Pulmonary artery endothelial cell (primary cell): ENCODE data around the gene CWC27. TPM values are rescaled to one million over a fixed set of nuclear protein-coding genes. Genes with fewer than 3 reads are reported as not detected.
"Not testable (repeated sequence)": the region's sequence is repeated elsewhere in the genome, so short reads cannot be mapped to it uniquely, and the experiment has no call there.

Source experiments
- DNase-seq: peaks from one replicate; pipeline ENCODE4 v3.0.0-alpha.2; 2011; ENCODE audit warnings: low read depth, low spot score
- total RNA-seq: library from RNA; depleted of rRNA; stranded (reverse); fragments of >200 nt; gene quantifications from 2 replicates; pipeline ENCODE4 v1.2.3, GENCODE V29; 2014

CWC27 gene
- total RNA-seq, 1 donor from 2014 or later: 15.8 TPM

DNA sequence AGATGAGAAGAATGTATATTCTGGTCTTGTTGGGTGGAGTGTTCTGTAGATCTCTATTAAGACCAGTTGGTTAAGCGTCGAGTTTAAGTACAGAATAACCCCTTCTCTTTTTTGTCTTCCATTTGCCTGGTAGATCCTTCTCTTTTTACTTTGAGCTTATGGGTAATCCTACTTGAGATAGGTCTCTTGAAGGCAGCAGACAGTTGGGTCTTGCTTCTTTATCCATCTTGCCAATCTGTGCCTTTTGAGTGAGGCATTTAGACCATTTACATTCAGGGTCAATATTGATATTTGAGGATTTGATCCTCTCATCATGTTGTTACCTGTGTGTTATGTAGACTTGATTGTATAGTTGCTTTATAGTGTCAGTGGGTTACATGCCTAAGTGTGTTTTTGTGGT, 152.7 kb downstream of the CWC27 start:
- DNase-seq: no peak

- DNase-seq: no peak
Measured at GRCh38 chr5:64923151-64923685, 154.5 kb downstream of the CWC27 start.

- DNase-seq: no peak
Measured at GRCh38 chr5:64925123-64925522, 156.4 kb downstream of the CWC27 start.

DNA sequence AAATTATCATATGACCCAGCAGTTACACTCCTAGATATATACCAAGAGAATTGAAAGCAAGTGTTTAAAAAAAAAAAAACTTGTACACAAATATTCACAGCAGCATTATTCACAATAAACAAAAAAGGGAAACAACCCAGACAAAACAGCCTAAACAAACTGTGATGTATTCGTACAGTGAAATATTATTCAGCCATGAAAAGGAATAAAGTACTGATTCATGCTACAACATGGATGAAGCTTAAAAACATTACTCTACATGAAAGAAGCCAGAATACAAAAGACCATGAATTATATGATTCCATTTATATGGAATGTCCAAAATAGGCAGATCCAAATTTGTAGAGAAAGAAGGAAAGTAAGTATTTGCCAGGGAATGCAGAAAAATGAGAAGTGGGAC, 161.1 kb downstream of the CWC27 start:
- no peak for DNase-seq

DNA sequence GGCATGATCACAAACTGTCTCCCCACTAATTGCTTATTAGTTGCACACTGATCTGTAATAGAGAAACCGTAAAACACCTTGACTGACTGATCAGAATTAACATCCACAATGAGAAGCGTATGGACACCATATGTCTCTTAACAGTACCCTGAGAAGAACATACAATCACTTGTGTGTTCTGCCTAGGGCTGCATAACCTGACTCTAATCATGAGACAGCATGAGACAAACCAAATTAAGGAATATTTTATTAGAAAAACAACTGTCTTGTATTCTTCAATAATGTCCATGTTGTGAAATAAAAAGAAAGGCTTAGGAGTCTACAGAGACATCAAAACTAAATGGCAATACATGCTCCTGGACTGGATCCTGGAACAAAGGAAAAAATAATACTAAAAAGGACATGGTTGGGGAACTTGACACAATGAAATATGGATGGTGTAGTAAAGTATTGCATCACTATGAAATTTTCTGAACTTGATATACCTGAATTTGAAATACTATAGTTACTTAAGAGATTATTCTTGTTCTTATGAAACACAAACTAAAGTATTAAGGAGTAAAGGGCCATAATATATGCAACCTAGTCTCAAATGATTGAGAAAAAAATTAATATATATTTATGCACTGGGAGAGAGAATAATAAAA, 162.1 kb downstream of the CWC27 start:
- DNase-seq: no peak

- DNase-seq: not testable (repeated sequence)
Measured at GRCh38 chr5:64939422-64939771, 170.7 kb downstream of the CWC27 start.

DNA sequence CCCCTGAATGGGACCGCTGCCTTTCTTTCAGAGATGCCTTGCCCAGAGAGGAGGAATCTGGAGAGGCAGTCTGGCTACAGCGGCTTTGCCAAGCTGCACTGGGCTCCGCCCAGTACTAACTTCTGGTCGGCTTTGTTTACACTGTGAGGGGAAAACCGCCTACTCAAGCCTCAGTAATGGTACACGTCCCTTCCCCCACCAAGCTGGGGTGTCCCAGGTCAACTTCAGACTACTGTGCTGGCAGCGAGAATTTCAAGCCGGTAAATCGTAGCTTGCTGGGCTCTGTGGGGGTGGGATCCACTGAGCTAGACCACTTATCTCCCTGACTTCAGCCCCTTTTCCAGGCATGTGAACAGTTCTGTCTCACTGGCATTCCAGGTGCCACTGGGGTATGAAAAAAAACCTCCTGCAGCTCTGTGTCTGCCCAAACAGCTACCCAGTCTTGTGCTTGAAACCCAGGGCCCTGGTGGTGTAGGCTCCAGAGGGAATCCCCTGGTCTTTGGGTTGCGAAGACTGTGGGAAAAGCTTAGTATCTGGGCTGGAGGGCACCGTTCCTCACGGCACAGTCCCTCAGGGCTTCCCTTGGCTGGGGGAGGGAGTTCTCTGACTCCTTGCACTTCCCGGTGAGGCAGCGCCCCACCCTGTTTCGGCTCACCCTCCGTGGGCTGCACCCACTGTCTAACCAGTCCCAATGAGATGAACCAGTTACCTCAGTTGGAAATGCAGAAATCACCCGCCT, 171.2 kb downstream of the CWC27 start:
- DNase-seq: no peak

- no peak for DNase-seq
Measured at GRCh38 chr5:64942460-64942859, 173.7 kb downstream of the CWC27 start.

GRCh38 chr5:64944868-64945267, 176.1 kb downstream of the CWC27 start:
- no peak for DNase-seq

DNA sequence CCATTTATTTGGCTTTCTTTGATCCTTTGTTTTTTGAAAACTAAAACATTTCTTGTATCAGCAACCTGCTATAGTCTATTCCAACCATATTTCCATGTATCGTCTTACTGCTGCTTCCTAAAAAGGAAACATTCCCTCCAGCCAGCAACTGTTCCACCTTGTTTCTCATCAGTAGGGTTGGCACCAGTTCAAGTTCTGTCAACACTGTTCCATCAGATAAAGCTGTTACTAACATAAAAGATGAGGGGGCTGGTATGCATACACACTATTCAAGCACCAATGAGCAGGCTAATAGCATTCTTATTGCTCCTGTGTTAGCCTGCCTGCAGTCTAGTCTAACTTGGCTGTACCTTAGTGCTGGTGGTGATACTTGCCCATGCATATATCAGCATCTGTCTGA, 178.3 kb downstream of the CWC27 start:
- peak; percentile 15 for DNase-seq

DNA sequence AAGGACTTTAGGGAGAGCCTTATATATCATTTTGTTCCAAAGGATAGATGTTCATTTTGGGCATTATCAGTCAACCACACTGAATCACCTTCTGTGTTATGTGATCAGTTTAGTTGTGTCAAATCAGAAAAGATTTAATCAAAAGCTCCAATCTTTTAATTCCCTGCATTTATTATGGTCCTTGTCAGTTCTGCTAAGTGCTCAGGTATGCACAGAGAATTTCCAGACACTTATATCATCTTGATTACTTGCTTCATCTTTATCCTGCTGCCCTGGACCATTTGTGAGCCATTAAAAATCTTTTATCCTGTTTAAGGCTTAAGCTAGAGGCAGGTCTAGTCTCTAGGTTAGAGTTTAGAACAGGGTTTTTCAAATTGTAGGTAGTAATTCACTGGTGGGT, 179.1 kb downstream of the CWC27 start:
- no peak for DNase-seq

DNA sequence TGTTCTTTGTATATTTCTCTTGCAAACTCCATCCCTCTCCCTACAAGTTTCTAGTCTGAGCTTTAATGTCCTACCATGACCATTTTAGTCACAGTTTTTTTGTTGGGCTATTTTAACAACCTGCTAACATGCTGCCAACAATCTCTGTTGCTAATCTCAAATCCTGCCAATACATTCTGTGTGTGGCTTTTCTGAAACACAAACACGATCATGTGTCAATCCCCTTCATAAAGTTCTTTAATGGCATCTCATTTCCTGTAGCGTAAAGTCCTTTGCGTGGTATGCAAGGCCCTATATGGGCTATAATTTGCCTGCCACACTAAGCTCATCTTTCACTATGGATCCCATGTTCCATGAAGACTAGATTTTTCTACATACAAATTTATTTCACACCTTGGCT, 180.6 kb downstream of the CWC27 start:
- no peak for DNase-seq

DNA sequence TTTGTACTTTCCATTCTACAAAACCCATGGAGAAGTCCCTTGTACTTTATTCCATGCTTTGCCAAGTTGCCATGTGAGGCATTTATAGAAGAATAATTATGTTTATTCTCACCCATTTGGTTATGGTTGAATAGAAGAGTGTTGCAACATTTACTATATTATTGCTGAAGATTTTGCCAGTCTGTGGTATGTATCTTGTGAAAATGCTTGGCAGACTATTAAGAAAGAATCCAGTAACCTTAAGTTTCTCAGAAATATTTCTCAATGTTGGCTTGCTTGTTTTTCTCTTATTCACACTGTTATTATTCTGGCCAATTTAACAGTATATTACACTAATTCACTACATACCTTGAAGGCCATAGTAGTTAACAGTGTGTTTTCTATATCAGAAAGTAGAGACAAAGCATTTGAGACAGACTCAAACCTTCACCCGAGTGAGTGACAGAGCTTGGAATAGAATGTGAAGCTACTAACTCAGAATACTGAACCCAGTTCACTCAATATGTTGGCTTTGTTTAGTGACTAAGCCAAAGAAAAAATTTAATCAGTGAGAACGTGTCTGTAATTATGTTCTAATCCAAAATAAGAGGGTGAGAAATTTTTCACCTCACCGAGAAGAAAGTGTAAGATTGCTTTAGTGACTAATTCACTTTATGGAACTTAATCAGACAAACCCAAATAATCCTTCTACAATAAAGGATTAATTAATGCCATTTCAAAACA, 184.4 kb downstream of the CWC27 start:
- DNase-seq: no peak

GRCh38 chr5:64954518-64954917, 185.8 kb downstream of the CWC27 start:
- no peak for DNase-seq

- peak; percentile 1 for DNase-seq
Measured at GRCh38 chr5:64958757-64959391, 190.1 kb downstream of the CWC27 start.

DNA sequence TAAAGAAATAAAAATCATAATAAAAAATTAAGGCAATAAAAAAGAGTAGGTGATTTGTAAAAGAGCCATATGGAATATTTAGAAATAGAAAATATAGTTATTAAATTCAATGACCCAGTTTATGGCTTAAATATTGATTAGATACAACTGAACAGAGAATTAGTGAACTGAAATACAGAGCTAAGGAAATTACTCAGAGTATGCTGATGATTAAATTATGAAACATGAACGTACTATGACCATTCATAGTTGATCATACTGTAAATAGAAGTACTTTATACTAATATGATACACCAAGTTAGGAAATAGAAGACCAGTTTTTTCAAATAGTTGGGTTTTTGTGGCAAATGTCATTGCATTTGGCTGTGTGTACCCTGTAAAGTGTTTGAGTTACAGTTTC, 194.5 kb downstream of the CWC27 start:
- no peak for DNase-seq

DNA sequence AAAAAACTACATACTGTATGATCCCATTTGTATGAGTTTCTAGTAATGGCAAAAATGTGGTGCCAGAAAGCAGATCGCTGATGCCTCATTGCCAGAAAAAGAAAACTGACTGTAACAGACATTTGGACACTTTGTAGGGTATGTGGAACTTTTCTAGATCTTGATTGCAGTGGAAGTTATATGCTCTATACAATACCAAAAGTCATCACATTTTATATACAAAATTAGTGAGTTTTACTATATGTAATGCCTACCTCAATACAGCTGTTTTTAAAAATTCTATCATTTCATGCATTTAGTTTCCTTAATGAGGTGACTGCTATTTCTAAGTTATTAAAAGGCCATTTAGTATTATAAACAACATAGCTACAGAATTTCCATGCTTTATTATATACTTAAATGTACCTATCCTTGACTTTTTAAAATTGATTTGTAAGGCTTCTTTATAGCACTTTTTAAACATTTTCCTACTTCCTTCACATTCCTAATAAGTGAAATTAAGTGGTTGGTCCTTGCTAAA, 199.9 kb downstream of the CWC27 start:
- no peak for DNase-seq

DNA sequence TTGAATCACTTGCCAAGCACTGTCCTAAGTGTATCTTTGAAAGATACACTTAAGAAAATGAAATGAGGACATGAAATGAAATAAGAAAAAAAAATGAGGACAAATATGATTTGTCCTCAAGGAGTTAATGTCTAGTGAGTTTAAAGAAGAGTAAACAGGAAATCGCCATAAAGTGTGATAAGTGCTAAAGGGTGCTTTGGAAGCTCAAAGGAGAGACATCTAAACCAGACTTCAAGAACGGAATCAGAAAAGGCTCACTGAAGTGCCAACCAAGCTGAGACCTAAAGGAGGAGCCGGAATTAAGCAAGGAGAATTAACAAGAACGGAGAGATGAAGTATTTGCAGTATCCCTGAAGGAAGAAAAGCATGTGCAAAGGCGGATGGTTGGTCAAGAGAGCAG, 200.8 kb downstream of the CWC27 start:
- no peak for DNase-seq

DNA sequence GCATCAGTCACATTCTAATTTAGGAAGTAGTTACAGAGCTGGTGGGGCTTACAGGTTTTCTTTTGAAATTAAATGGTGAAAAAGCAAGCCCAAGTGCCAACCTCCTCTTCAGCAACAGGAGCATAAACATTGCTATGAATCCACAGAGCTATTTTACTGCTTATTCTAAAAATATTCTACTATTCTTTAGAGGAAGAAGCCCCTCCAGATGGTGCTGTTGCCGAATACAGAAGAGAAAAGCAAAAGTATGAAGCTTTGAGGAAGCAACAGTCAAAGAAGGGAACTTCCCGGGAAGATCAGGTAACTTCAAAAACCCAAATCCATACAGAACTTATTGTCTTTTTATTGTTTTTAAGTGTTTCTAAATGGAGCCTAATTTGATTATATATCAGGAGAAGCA, 202.8 kb downstream of the CWC27 start:
- DNase-seq: no peak

GRCh38 chr5:64971990-64972389, 203.3 kb downstream of the CWC27 start:
- DNase-seq: no peak

GRCh38 chr5:64972591-64972990, 203.9 kb downstream of the CWC27 start:
- DNase-seq: no peak

GRCh38 chr5:64973215-64973614, 204.5 kb downstream of the CWC27 start:
- DNase-seq: no peak
